ES-I3 (cell line): ENCODE data around the gene VPS13C.
"Not testable (repeated sequence)": the region's sequence is repeated elsewhere in the genome, so short reads cannot be mapped to it uniquely, and the experiment has no call there.

Experiments used
- H3K36me3 ChIP-seq: 2 replicates; pipeline ENCODE4 v1.6.1; 2013; ENCODE audit warnings: mild to moderate bottlenecking, low read length, control low read depth, moderate library complexity; ENCODE audit not compliant: insufficient read depth
- H3K4me1 ChIP-seq: 2 replicates; pipeline ENCODE4 v1.6.1; 2013; ENCODE audit warnings: mild to moderate bottlenecking, control low read depth, low read length; ENCODE audit not compliant: insufficient read depth
- H3K9ac ChIP-seq: 2 replicates; pipeline ENCODE4 v1.6.1; 2013; ENCODE audit warnings: low read depth, mild to moderate bottlenecking, low read length, moderate library complexity
- H3K9me3 ChIP-seq: 2 replicates; pipeline ENCODE4 v1.6.1; 2013; ENCODE audit warnings: mild to moderate bottlenecking, low read length, moderate library complexity; ENCODE audit not compliant: control insufficient read depth, insufficient read depth

VPS13C gene

GRCh38 chr15:62047282-62047827 lies 12.9 kb downstream of the VPS13C start:
- H3K9me3 ChIP-seq = no peaks in the 10 kb centered on the region
- H3K36me3 ChIP-seq = no peaks in the 10 kb centered on the region
- H3K9ac ChIP-seq = no peak overlapping the region
- H3K4me1 ChIP-seq = no peaks in the 10 kb centered on the region

GRCh38 chr15:62046078-62046743 lies 14.0 kb downstream of the VPS13C start:
- Histone ChIP-seq H3K4me1 (no peaks in the 10 kb centered on the region), H3K36me3 (no peaks in the 10 kb centered on the region), H3K9me3 (no peaks in the 10 kb centered on the region), H3K9ac (no peak overlapping the region)

- Histone ChIP-seq H3K9me3 (no peaks in the 10 kb centered on the region), H3K4me1 (no peaks in the 10 kb centered on the region), H3K9ac (no peak overlapping the region), H3K36me3 (no peaks in the 10 kb centered on the region)
These were observed 24.9 kb downstream of the VPS13C start for GRCh38 chr15:62035256-62035924.

GRCh38 chr15:62027916-62028315 lies 32.3 kb downstream of the VPS13C start:
- Histone ChIP-seq H3K36me3 (no peaks in the 10 kb centered on the region), H3K4me1 (no peaks in the 10 kb centered on the region), H3K9ac (no peak overlapping the region), H3K9me3 (no peaks in the 10 kb centered on the region)

GRCh38 chr15:62027263-62027565 lies 33.0 kb downstream of the VPS13C start:
- no peaks in the 10 kb centered on the region for H3K9me3 ChIP-seq
- no peaks in the 10 kb centered on the region for H3K36me3 ChIP-seq
- no peaks in the 10 kb centered on the region for H3K4me1 ChIP-seq
- no peak overlapping the region for H3K9ac ChIP-seq

- Histone ChIP-seq H3K9me3 (no peaks in the 10 kb centered on the region), H3K9ac (no peak overlapping the region), H3K36me3 (no peaks in the 10 kb centered on the region), H3K4me1 (no peaks in the 10 kb centered on the region)
These were observed 33.6 kb downstream of the VPS13C start for GRCh38 chr15:62026487-62027262.

GRCh38 chr15:62021991-62022600 lies 38.2 kb downstream of the VPS13C start:
- H3K36me3 ChIP-seq = 0 out of 2 replicates have a peak, but pooled peaks cover 2% of the 10 kb centered on the region
- no peak overlapping the region for H3K9ac ChIP-seq
- H3K9me3 ChIP-seq = no peaks in the 10 kb centered on the region
- no peaks in the 10 kb centered on the region for H3K4me1 ChIP-seq

- Histone ChIP-seq H3K4me1 (no peaks in the 10 kb centered on the region), H3K9ac (no peak overlapping the region), H3K9me3 (no peaks in the 10 kb centered on the region), H3K36me3 (0 out of 2 replicates have a peak, but pooled peaks cover 2% of the 10 kb centered on the region)
These were observed 39.6 kb downstream of the VPS13C start for GRCh38 chr15:62020576-62021160.

- H3K9ac ChIP-seq, H3K36me3 ChIP-seq, H3K4me1 ChIP-seq, H3K9me3 ChIP-seq: not testable (repeated sequence)
These were observed 54.9 kb downstream of the VPS13C start for GRCh38 chr15:62005354-62005753.

- H3K36me3 ChIP-seq = no peaks in the 10 kb centered on the region; the same call in 1 of the 2 replicates
- no peaks in the 10 kb centered on the region for H3K4me1 ChIP-seq
- no peaks in the 10 kb centered on the region for H3K9me3 ChIP-seq
- H3K9ac ChIP-seq = no peak overlapping the region
These were observed 62.5 kb downstream of the VPS13C start for GRCh38 chr15:61997786-61998185.

GRCh38 chr15:61996056-61996635 lies 64.1 kb downstream of the VPS13C start:
- Histone ChIP-seq H3K9ac (no peak overlapping the region), H3K36me3 (no peaks in the 10 kb centered on the region; the same call in 1 of the 2 replicates), H3K9me3 (no peaks in the 10 kb centered on the region), H3K4me1 (no peaks in the 10 kb centered on the region)

- Histone ChIP-seq H3K36me3 (no peaks in the 10 kb centered on the region; the same call in 1 of the 2 replicates), H3K9me3 (no peaks in the 10 kb centered on the region), H3K9ac (no peak overlapping the region), H3K4me1 (no peaks in the 10 kb centered on the region)
These were observed 66.0 kb downstream of the VPS13C start for GRCh38 chr15:61994216-61994615.

- H3K4me1 ChIP-seq = no peaks in the 10 kb centered on the region
- H3K36me3 ChIP-seq = no peaks in the 10 kb centered on the region; the same call in 1 of the 2 replicates
- no peak overlapping the region for H3K9ac ChIP-seq
- no peaks in the 10 kb centered on the region for H3K9me3 ChIP-seq
These were observed 67.7 kb downstream of the VPS13C start for GRCh38 chr15:61992518-61992917.

- Histone ChIP-seq H3K36me3 (no peaks in the 10 kb centered on the region), H3K9ac (no peak overlapping the region), H3K9me3 (no peaks in the 10 kb centered on the region), H3K4me1 (no peaks in the 10 kb centered on the region)
These were observed 70.6 kb downstream of the VPS13C start for GRCh38 chr15:61989667-61990066.
